ENCODE results near the gene CA5B. TPM values are rescaled to one million over a fixed set of nuclear protein-coding genes. Genes with fewer than 3 reads are reported as not detected.

CA5B gene
- total and polyA plus RNA-seq, 2 of the 8 experiments (the other 6 are each of a cell fraction or from before 2014, with no cell fraction given): 3.3 to 8.6 TPM

DNA sequence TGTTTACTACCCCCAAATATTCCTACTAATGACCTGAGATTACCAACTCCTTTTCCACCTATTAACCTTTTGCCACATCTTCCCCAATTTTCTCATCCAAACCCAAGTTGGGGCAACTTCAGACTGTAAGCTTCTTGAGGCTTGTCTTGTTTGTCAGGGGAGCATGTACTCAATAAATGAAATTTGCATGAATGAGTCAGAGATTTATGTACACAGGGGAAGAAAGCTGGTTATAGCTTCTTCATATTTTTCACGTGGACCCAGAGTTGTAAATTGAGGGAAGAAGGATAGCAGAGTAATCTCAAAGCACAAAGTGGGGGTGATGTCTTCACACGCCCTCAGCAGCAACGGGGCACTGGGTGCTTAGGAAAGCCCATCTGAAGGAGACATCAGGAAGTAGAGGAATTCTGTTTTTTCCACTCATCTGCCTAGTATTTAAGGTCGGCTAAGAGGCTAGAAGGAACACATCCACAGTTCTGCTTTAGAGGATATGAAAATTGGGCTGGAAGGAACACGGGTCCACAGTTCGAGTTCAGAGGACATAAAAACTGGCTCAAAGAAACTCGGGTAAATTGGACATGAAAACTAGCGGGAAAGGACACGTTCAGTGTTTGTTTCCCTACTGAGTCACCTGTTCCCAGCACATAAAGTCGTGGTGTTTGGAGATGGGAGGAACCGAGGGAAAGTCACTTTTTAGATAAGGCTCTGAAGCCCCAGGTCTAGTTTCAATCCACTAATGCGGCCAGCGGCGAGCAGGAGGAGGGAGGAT, 696 bp upstream of the CA5B start:
- Histone ChIP-seq H3K27me3 (replicated peaks in 1 of 4; ENCODE audit: control insufficient read depth in 3 of 4, extremely low read depth in 1 of 4, insufficient read depth in 3 of 4, low read length in 3 of 4) (no peaks in the 10 kb centered on the region), H2BK120ac (replicated peaks; ENCODE audit: low read depth, low read length) (no peak overlapping the region)
- POLR2A ChIA-PET (ENCODE audit: partially characterized antibody): interaction anchor here (0.7 to 1.4 kb wide), 2 partner anchors 12 to 403 kb away, joined by 3 read pairs; no protein-coding TSS in a partner anchor

More for the DNA sequence above, 696 bp upstream of the CA5B start:
- Histone ChIP-seq H3K36me3 (ENCODE audit: control insufficient read depth in 2 of 4, insufficient read depth in 4 of 4, low read length in 3 of 4) (no peaks in the 10 kb centered on the region), H4K5ac (ENCODE audit: insufficient read length, low read depth, low read length) (no peak overlapping the region), H3K23ac (ENCODE audit: insufficient read length) (no peak overlapping the region), H3K79me1 (ENCODE audit: low read depth, low read length) (no peaks in the 10 kb centered on the region), H3K27ac (ENCODE audit: low read depth, low read length) (no peak overlapping the region), H2AFZ (ENCODE audit: low read length) (peak overlapping the region; percentile 32; the same call in 1 of the 2 replicates), H2BK20ac (ENCODE audit: low read length) (no peak overlapping the region), H3K4me1 (replicated peaks in 1 of 4; ENCODE audit: control insufficient read depth in 3 of 4, insufficient read depth in 4 of 4, low read length in 3 of 4) (peaks cover 0 to 8% (median under 1%) of the 10 kb centered on the region in 4 experiments; a peak in 3 of 7 replicates), H4K91ac (replicated peaks; ENCODE audit: insufficient read length, low read length) (no peak overlapping the region), H2BK5ac (ENCODE audit: low read depth, low read length) (no peak overlapping the region), H2BK15ac (ENCODE audit: low read length) (no peak overlapping the region), H3K18ac (ENCODE audit: extremely low read depth, low read length) (no peak overlapping the region), H3K56ac (replicated peaks; ENCODE audit: insufficient read length, low read depth, low read length) (no peak overlapping the region), H3K14ac (ENCODE audit: insufficient read length) (no peak overlapping the region), H2BK12ac (ENCODE audit: low read depth, low read length) (no peak overlapping the region), H4K8ac (ENCODE audit: extremely low read depth, insufficient read depth, low read length) (no peak overlapping the region), H3K23me2 (ENCODE audit: low read depth, low read length) (0 out of 2 replicates have a peak, but pooled peaks cover 6% of the 10 kb centered on the region), H3K9me3 (ENCODE audit: insufficient read depth in 2 of 2, low read depth in 1 of 2, low read length in 1 of 2) (no peaks in the 10 kb centered on the region), H3K79me2 (ENCODE audit: control insufficient read depth in 1 of 2, insufficient read depth in 2 of 2, low read length in 2 of 2) (no peaks in the 10 kb centered on the region), H3K4me2 (ENCODE audit: insufficient read depth in 1 of 2, low read depth in 2 of 2, low read length in 2 of 2) (peak overlapping the region; percentile 65 to 78), H3K4me3 (ENCODE audit: extremely low read depth in 1 of 4, insufficient read depth in 2 of 4, low read depth in 3 of 4, low read length in 4 of 4) (peak overlapping the region in 3 of 4 experiments; percentile 10 to 48 (median 20); a peak in 4 of 8 replicates), H4K20me1 (replicated peaks in 1 of 2; ENCODE audit: control insufficient read depth in 1 of 2, insufficient read depth in 2 of 2, low read length in 2 of 2) (no peaks in the 10 kb centered on the region), H3K9ac (replicated peaks in 1 of 4; ENCODE audit: extremely low read depth in 1 of 4, low read depth in 3 of 4, low read length in 3 of 4) (peak overlapping the region in 1 of 4 experiments; percentile 22; a peak in 1 of 7 replicates), H2AK5ac (ENCODE audit: low read depth, low read length) (no peak overlapping the region), H3K4ac (replicated peaks; ENCODE audit: insufficient read length, low read depth, low read length) (no peak overlapping the region)
- 33% methylated on average over 14 of the region's 14 CpGs; no CpG with 5 or more reads in 1 of the 2 experiments for WGBS, 2 experiments (ENCODE audit: extremely low coverage in 1 of 2, insufficient coverage in 1 of 2, insufficient read length in 1 of 2, insufficient replicate concordance in 2 of 2, low coverage in 1 of 2, low lambda C conversion rate in 2 of 2, missing lambda C conversion rate in 1 of 2)
- FAIRE-seq (no peak), DNase-seq (ENCODE audit: low read depth in 1 of 2, low spot score in 2 of 2) (no peak)
- TF ChIP-seq SIN3A (conservative IDR thresholded peaks at IDR 0.05 in 1 of 2, IDR thresholded peaks at IDR 0.05 in 1 of 2; ENCODE audit: low read depth in 1 of 2, low read length in 2 of 2): no peak
- no peak for TF ChIP-seq TCF12 (IDR thresholded peaks at IDR 0.05; ENCODE audit: low read depth, low read length)
- no peak for TF ChIP-seq EZH2 (IDR thresholded peaks at IDR 0.05; ENCODE audit: low read depth, low read length, severe bottlenecking)
- TF ChIP-seq SP4 (IDR thresholded peaks at IDR 0.05; ENCODE audit: low read length): no peak
- TF ChIP-seq, protein P1, sequence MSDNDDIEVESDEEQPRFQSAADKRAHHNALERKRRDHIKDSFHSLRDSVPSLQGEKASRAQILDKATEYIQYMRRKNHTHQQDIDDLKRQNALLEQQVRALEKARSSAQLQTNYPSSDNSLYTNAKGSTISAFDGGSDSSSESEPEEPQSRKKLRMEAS (IDR thresholded peaks at IDR 0.05): no peak
- TF ChIP-seq PHF8 (conservative IDR thresholded peaks at IDR 0.05; ENCODE audit: low read depth, low read length): no peak
- TF ChIP-seq RBBP5 (IDR thresholded peaks at IDR 0.05; ENCODE audit: borderline replicate concordance, low read depth, low read length): no peak
- no peak for TF ChIP-seq EP300 (IDR thresholded peaks at IDR 0.05; ENCODE audit: borderline replicate concordance in 1 of 2, low read depth in 2 of 2, low read length in 2 of 2)
- no peak for TF ChIP-seq RNF2 (IDR thresholded peaks at IDR 0.05; ENCODE audit: borderline replicate concordance, low read depth, low read length, missing control alignments, poor library complexity, severe bottlenecking)
- CTCF ChIA-PET (ENCODE audit: partially characterized antibody): interaction anchor here (0.7 to 2.2 kb wide), 4 partner anchors 12 to 31 kb away, joined by 3 to 8 read pairs (median 6); no protein-coding TSS in a partner anchor
